ENCODE data around the gene MIB2. TPM values are rescaled to one million over a fixed set of nuclear protein-coding genes. Genes with fewer than 3 reads are reported as not detected.

Gene MIB2
- total and polyA plus RNA-seq, 2 donors (not counting 1 experiment from before 2014, with no cell fraction given): 7.1 to 74.3 TPM

DNA sequence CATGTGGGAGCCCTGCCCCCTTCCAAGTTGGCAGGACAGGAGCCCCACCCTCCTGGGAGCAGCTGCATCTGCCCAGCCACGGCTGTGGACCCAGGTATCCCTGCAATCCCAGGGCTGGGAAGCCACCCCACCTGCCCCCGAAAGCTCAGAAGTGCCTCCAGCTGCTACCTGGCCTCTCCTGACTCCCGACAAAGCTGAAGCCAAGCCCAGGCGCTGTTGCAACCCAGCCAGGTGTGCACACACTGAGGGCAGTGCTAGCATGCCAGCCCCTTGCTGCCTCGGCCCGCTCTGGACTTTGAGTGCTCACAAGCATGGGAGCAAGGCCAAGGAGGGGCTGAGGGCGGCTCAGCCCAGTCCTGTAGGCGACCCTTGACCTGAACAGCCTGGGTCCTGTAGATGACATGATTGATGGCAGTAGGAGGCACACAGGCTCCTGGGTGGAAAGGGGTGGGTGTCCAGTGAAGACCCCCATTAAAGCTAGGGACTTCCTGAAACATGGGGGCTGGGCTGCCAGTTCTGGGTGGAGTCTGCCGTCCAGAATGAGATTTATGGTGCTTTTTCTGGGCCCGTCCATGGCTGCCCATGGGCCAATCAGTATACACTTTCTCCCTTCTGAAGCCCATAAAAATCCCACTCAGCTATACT lies 37.8 kb upstream of the MIB2 start:
- TF ChIP-seq, protein P1, sequence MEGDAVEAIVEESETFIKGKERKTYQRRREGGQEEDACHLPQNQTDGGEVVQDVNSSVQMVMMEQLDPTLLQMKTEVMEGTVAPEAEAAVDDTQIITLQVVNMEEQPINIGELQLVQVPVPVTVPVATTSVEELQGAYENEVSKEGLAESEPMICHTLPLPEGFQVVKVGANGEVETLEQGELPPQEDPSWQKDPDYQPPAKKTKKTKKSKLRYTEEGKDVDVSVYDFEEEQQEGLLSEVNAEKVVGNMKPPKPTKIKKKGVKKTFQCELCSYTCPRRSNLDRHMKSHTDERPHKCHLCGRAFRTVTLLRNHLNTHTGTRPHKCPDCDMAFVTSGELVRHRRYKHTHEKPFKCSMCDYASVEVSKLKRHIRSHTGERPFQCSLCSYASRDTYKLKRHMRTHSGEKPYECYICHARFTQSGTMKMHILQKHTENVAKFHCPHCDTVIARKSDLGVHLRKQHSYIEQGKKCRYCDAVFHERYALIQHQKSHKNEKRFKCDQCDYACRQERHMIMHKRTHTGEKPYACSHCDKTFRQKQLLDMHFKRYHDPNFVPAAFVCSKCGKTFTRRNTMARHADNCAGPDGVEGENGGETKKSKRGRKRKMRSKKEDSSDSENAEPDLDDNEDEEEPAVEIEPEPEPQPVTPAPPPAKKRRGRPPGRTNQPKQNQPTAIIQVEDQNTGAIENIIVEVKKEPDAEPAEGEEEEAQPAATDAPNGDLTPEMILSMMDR (conservative IDR thresholded peaks at IDR 0.05 in 1 of 2, IDR thresholded peaks at IDR 0.05 in 1 of 2; ENCODE audit: low read depth in 1 of 2, low read length in 2 of 2): no peak
- no peak for TF ChIP-seq EZH2 (IDR thresholded peaks at IDR 0.05; ENCODE audit: low read length, missing control alignments)
- H3K79me2 ChIP-seq (ENCODE audit: control insufficient read depth, insufficient read depth, low read length): peaks cover 19% of the 10 kb centered on the region
- no peaks in the 10 kb centered on the region for H3K9me3 ChIP-seq (ENCODE audit: control insufficient read depth, insufficient read depth, low read depth, low read length)
- no peak overlapping the region for H3K4me2 ChIP-seq (ENCODE audit: extremely low read depth, insufficient read depth, low read length)
- H3K4me1 ChIP-seq (ENCODE audit: control insufficient read depth, extremely low read depth, insufficient read depth, low read length): peaks cover 6% of the 10 kb centered on the region
- H3K27ac ChIP-seq (ENCODE audit: insufficient read depth, low read length): no peak overlapping the region
- H2AFZ ChIP-seq (ENCODE audit: low read length): no peak overlapping the region
- H3K9ac ChIP-seq (ENCODE audit: insufficient read depth, low read length): no peak overlapping the region
- H3K4me3 ChIP-seq (replicated peaks in 1 of 4; ENCODE audit: control extremely low read depth in 1 of 4, insufficient read depth in 1 of 4, low read depth in 3 of 4, low read length in 4 of 4): no peak overlapping the region
- no peaks in the 10 kb centered on the region for H4K20me1 ChIP-seq (ENCODE audit: control insufficient read depth, extremely low read depth, insufficient read depth, low read length)
- H3K27me3 ChIP-seq (ENCODE audit: control insufficient read depth, insufficient read depth, low read length): peaks cover 7% of the 10 kb centered on the region
- DNase-seq (ENCODE audit: low read depth in 2 of 2): no peak
- no peaks in the 10 kb centered on the region for H3K36me3 ChIP-seq (ENCODE audit: control insufficient read depth, insufficient read depth, low read length)

DNA sequence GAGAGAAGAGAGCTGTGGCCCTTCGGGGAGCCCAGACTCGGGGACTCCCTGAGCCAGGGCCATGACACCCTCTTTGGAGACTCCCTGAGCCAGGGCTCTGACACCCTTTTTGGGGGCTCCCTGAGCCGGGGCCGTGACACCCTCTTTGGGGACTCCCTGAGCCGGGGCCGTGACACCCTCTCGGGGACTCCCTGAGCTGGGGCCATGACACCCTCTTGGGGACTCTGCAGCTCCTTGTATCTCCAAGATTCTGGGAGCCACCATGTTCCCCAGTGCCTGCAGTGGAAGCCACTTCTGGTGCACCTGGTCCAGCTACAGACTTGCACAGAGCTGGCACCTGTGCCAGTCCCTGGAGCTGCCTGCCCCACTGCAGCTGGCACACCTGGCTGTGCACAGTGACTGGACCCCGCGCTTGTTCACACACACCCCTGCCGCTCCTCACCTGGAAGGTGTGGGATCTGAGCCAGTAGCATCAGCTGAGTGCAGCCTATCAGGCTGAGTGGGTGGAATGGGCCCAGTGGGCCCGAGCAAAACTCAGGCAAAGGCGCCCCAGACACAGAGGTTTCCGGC lies 36.8 kb upstream of the MIB2 start:
- no peak for TF ChIP-seq EZH2 (IDR thresholded peaks at IDR 0.05; ENCODE audit: low read length, missing control alignments)
- TF ChIP-seq, protein P1 (conservative IDR thresholded peaks at IDR 0.05 in 1 of 2, IDR thresholded peaks at IDR 0.05 in 1 of 2; ENCODE audit: low read depth in 1 of 2, low read length in 2 of 2): no peak
- H3K79me2 ChIP-seq (ENCODE audit: control insufficient read depth, insufficient read depth, low read length): peaks cover 10% of the 10 kb centered on the region
- peaks cover 11% of the 10 kb centered on the region for H3K27me3 ChIP-seq (ENCODE audit: control insufficient read depth, insufficient read depth, low read length)
- no peak overlapping the region for H3K9ac ChIP-seq (ENCODE audit: insufficient read depth, low read length)
- no peaks in the 10 kb centered on the region for H3K9me3 ChIP-seq (ENCODE audit: control insufficient read depth, insufficient read depth, low read depth, low read length)
- H4K20me1 ChIP-seq (ENCODE audit: control insufficient read depth, extremely low read depth, insufficient read depth, low read length): no peaks in the 10 kb centered on the region
- no peak for DNase-seq (ENCODE audit: low read depth in 2 of 2)
- H3K4me3 ChIP-seq (replicated peaks in 1 of 4; ENCODE audit: control extremely low read depth in 1 of 4, insufficient read depth in 1 of 4, low read depth in 3 of 4, low read length in 4 of 4): no peak overlapping the region
- no peak overlapping the region for H3K4me2 ChIP-seq (ENCODE audit: extremely low read depth, insufficient read depth, low read length)
- H3K27ac ChIP-seq (ENCODE audit: insufficient read depth, low read length): no peak overlapping the region
- no peaks in the 10 kb centered on the region for H3K36me3 ChIP-seq (ENCODE audit: control insufficient read depth, insufficient read depth, low read length)
- peaks cover 3% of the 10 kb centered on the region for H3K4me1 ChIP-seq (ENCODE audit: control insufficient read depth, extremely low read depth, insufficient read depth, low read length)
- no peak overlapping the region for H2AFZ ChIP-seq (ENCODE audit: low read length)

DNA sequence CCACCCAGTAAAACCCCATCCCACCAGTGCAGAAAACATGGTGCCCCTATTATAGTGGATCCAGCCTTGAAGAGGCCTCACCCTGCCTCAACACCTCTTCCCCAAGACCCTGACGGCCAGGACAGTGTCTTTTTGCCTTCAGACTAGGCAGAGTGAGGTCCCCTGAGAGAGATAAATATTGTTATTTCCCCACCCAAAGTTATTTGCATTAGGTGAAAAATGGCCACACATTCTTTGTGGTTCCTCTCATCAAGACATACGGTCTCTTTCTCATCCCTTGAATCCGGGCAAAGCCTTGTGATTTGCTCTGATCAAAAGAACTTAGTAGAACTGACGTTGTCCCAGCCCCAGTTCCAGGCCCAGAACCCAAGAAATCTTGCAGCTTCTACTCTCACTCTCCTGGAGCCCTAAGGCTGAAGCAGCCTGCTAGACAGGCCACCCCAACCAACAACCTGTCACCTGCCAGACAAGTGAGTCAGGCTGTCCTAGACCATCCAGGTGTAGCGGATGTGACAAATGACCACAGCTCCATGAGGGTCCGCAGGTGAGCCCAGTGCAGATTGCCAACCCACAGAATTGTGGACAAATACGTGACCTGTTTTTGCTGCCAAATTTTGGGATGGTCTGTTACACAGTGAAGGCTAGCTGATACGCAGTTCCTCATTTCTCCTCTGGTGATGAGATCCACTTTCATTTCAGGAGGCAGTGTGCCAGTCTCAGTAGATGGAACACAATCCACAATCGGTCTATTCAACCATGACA lies 32.5 kb upstream of the MIB2 start:
- no peaks in the 10 kb centered on the region for H3K79me2 ChIP-seq (ENCODE audit: control insufficient read depth, insufficient read depth, low read length)
- H3K36me3 ChIP-seq (ENCODE audit: control insufficient read depth, insufficient read depth, low read length): no peaks in the 10 kb centered on the region
- no peak overlapping the region for H3K4me3 ChIP-seq (replicated peaks in 1 of 4; ENCODE audit: control extremely low read depth in 1 of 4, insufficient read depth in 1 of 4, low read depth in 3 of 4, low read length in 4 of 4)
- H3K9me3 ChIP-seq (ENCODE audit: control insufficient read depth, insufficient read depth, low read depth, low read length): no peaks in the 10 kb centered on the region
- H2AFZ ChIP-seq (ENCODE audit: low read length): no peak overlapping the region
- H3K4me2 ChIP-seq (ENCODE audit: extremely low read depth, insufficient read depth, low read length): no peak overlapping the region
- no peak for DNase-seq (ENCODE audit: low read depth in 2 of 2)
- peaks cover 10% of the 10 kb centered on the region for H3K27me3 ChIP-seq (ENCODE audit: control insufficient read depth, insufficient read depth, low read length)
- H4K20me1 ChIP-seq (ENCODE audit: control insufficient read depth, extremely low read depth, insufficient read depth, low read length): no peaks in the 10 kb centered on the region
- no peaks in the 10 kb centered on the region for H3K4me1 ChIP-seq (ENCODE audit: control insufficient read depth, extremely low read depth, insufficient read depth, low read length)
- TF ChIP-seq, protein P1 (conservative IDR thresholded peaks at IDR 0.05 in 1 of 2, IDR thresholded peaks at IDR 0.05 in 1 of 2; ENCODE audit: low read depth in 1 of 2, low read length in 2 of 2): no peak
- no peak for TF ChIP-seq EZH2 (IDR thresholded peaks at IDR 0.05; ENCODE audit: low read length, missing control alignments)
- no peak overlapping the region for H3K9ac ChIP-seq (ENCODE audit: insufficient read depth, low read length)
- H3K27ac ChIP-seq (ENCODE audit: insufficient read depth, low read length): no peak overlapping the region
